Left ventricle myocardium inferior (tissue), 1 donor: Measurements from ENCODE around the gene MRPL33. TPM values are rescaled to one million over a fixed set of nuclear protein-coding genes. Genes with fewer than 3 reads are reported as not detected.
A peak's percentile ranks its signal among the peaks of the same experiment; 100 is the strongest.
"Not testable (repeated sequence)": the region's sequence is repeated elsewhere in the genome, so short reads cannot be mapped to it uniquely, and the experiment has no call there.

Experiments used
- DNase-seq: peaks from one replicate; pipeline ENCODE4 v3.0.0-alpha.2; 2020
- H3K27ac ChIP-seq: fragments of 200-600 bp; replicated peaks from 2 replicates; pipeline ENCODE4 v1.8.0; 2021
- H3K27me3 ChIP-seq: fragments of 200-600 bp; 2 replicates; pipeline ENCODE4 v1.8.0; 2021; ENCODE audit warnings: low read depth
- H3K36me3 ChIP-seq: fragments of 200-600 bp; 2 replicates; pipeline ENCODE4 v1.8.0; 2021
- H3K4me1 ChIP-seq: fragments of 200-600 bp; 2 replicates; pipeline ENCODE4 v1.8.0; 2021
- H3K4me3 ChIP-seq: fragments of 200-600 bp; 2 replicates; pipeline ENCODE4 v1.8.0; 2021; ENCODE audit warnings: mild to moderate bottlenecking, moderate library complexity
- H3K9me3 ChIP-seq: fragments of 200-600 bp; replicated peaks from 2 replicates; pipeline ENCODE4 v1.8.0; 2021
- CTCF ChIP-seq: fragments of 200-600 bp; IDR thresholded peaks from 2 replicates; pipeline ENCODE4 v1.8.0; 2021; ENCODE audit warnings: antibody characterized with exemption, mild to moderate bottlenecking, borderline replicate concordance
- intact Hi-C: fragments of 100-400 bp; cut with micrococcal nuclease; formaldehyde crosslinking; loops from one replicate; pipeline ENCODE4 v1.11.0; 2022
- total RNA-seq: library from RNA; stranded (reverse); fragmentation: NEBNext Ultra II Directional; extraction: Animal tissue kit (Norgen Biotek cat#: 25700); gene quantifications from one replicate; pipeline ENCODE4 v1.2.1, GENCODE V29; 2021
- donor health status: DM: no; HTN: yes; CAD: no; lungs with severe emphysema.

The MRPL33 gene
- total RNA-seq, 1 donor from 2014 or later = 390 TPM

GRCh38 chr2:27762951-27763906, 8.3 kb upstream of the MRPL33 start:
- Histone ChIP-seq H3K36me3 (no peaks in the 10 kb centered on the region), H3K27me3 (no peaks in the 10 kb centered on the region), H3K27ac (no peak overlapping the region), H3K9me3 (no peaks in the 10 kb centered on the region), H3K4me1 (peaks cover 8% of the 10 kb centered on the region), H3K4me3 (no peak overlapping the region)
- intact Hi-C loops = no loop called here
- DNase-seq = no peak
- no peak for TF ChIP-seq CTCF

GRCh38 chr2:27763907-27764267, 7.6 kb upstream of the MRPL33 start:
- no peak for TF ChIP-seq CTCF
- no peaks in the 10 kb centered on the region for H3K9me3 ChIP-seq
- H3K4me3 ChIP-seq = no peak overlapping the region
- H3K27me3 ChIP-seq = no peaks in the 10 kb centered on the region
- H3K27ac ChIP-seq = no peak overlapping the region
- DNase-seq = no peak
- intact Hi-C loops = no loop called here
- peaks cover 8% of the 10 kb centered on the region for H3K4me1 ChIP-seq
- no peaks in the 10 kb centered on the region for H3K36me3 ChIP-seq

- H3K27ac ChIP-seq, intact Hi-C loops, H3K27me3 ChIP-seq, H3K9me3 ChIP-seq, DNase-seq, H3K4me3 ChIP-seq, H3K36me3 ChIP-seq, H3K4me1 ChIP-seq: not testable (repeated sequence)
These were observed 7.0 kb upstream of the MRPL33 start for GRCh38 chr2:27764526-27764925.

- H3K27ac ChIP-seq = peak overlapping the region; percentile 16
- no peaks in the 10 kb centered on the region for H3K27me3 ChIP-seq
- intact Hi-C loops = no loop called here
- DNase-seq = peak; percentile 47
- no peaks in the 10 kb centered on the region for H3K9me3 ChIP-seq
- H3K4me1 ChIP-seq = peaks cover 8% of the 10 kb centered on the region
- TF ChIP-seq CTCF = no peak
- H3K36me3 ChIP-seq = no peaks in the 10 kb centered on the region
- H3K4me3 ChIP-seq = peak overlapping the region; percentile 56
These were observed 5.8 kb upstream of the MRPL33 start for GRCh38 chr2:27765621-27766286.

GRCh38 chr2:27766287-27766661, 5.2 kb upstream of the MRPL33 start:
- peak overlapping the region; percentile 56 for H3K4me3 ChIP-seq
- peaks cover 13% of the 10 kb centered on the region for H3K4me1 ChIP-seq
- DNase-seq = no peak
- no peaks in the 10 kb centered on the region for H3K27me3 ChIP-seq
- no peak for TF ChIP-seq CTCF
- intact Hi-C loops = no loop called here
- H3K9me3 ChIP-seq = no peaks in the 10 kb centered on the region
- H3K27ac ChIP-seq = no peak overlapping the region
- H3K36me3 ChIP-seq = no peaks in the 10 kb centered on the region

- Histone ChIP-seq H3K4me1 (peaks cover 54% of the 10 kb centered on the region), H3K36me3 (peaks cover 17% of the 10 kb centered on the region), H3K27ac (peak overlapping the region; percentile 98), H3K9me3 (no peaks in the 10 kb centered on the region), H3K4me3 (peak overlapping the region; percentile 95), H3K27me3 (no peaks in the 10 kb centered on the region)
- no peak for TF ChIP-seq CTCF
- no peak for DNase-seq
- intact Hi-C loops = no loop called here
These were observed 344 bp upstream of the MRPL33 start for GRCh38 chr2:27771202-27771547.
